ENCODE measurements around the gene EVC2.

EVC2 gene

GRCh38 chr4:5713861-5714260, 5.5 kb upstream of the EVC2 start:
- no peak for DNase-seq (ENCODE audit: low read depth)
- in situ Hi-C loops (cut with HindIII; ENCODE audit: low sequenced_read_pairs), result no loop called here
- H3K4me3 ChIP-seq (ENCODE audit: low read depth, low read length), result no peak overlapping the region
- TF ChIP-seq CTCF (IDR thresholded peaks at IDR 0.05; ENCODE audit: low read depth, low read length, missing control alignments), result no peak

GRCh38 chr4:5712931-5713330, 4.6 kb upstream of the EVC2 start:
- peak overlapping the region; percentile 56 for H3K4me3 ChIP-seq (ENCODE audit: low read depth, low read length)
- DNase-seq (ENCODE audit: low read depth), result no peak
- in situ Hi-C loops (cut with HindIII; ENCODE audit: low sequenced_read_pairs), result no loop called here
- no peak for TF ChIP-seq CTCF (IDR thresholded peaks at IDR 0.05; ENCODE audit: low read depth, low read length, missing control alignments)

GRCh38 chr4:5712517-5712916, 4.2 kb upstream of the EVC2 start:
- H3K4me3 ChIP-seq (ENCODE audit: low read depth, low read length), result peak overlapping the region; percentile 56
- TF ChIP-seq CTCF (IDR thresholded peaks at IDR 0.05; ENCODE audit: low read depth, low read length, missing control alignments), result no peak
- DNase-seq (ENCODE audit: low read depth), result peak; percentile 41
- in situ Hi-C loops (cut with HindIII; ENCODE audit: low sequenced_read_pairs), result no loop called here

GRCh38 chr4:5711479-5712184, 3.3 kb upstream of the EVC2 start:
- TF ChIP-seq CTCF (IDR thresholded peaks at IDR 0.05; ENCODE audit: low read depth, low read length, missing control alignments), result no peak
- H3K4me3 ChIP-seq (ENCODE audit: low read depth, low read length), result peak overlapping the region; percentile 56
- no peak for DNase-seq (ENCODE audit: low read depth)

GRCh38 chr4:5710961-5711478, 2.7 kb upstream of the EVC2 start, which contains the start of gene EVC:
Gene EVC, plus strand, starts transcription at chr4:5711201. Its CDS starts 180 bp downstream, at chr4:5711381.
- in situ Hi-C loops (cut with HindIII; ENCODE audit: low sequenced_read_pairs), result no loop called here
- TF ChIP-seq CTCF (IDR thresholded peaks at IDR 0.05; ENCODE audit: low read depth, low read length, missing control alignments), result no peak
- peak; percentile 23 for DNase-seq (ENCODE audit: low read depth)

More at GRCh38 chr4:5711479-5712184, 3.3 kb upstream of the EVC2 start:
- in situ Hi-C loops (cut with HindIII; ENCODE audit: low sequenced_read_pairs), result no loop called here

GRCh38 chr4:5710065-5710960, 2.0 kb upstream of the EVC2 start:
- peak overlapping the region; percentile 56 for H3K4me3 ChIP-seq (ENCODE audit: low read depth, low read length)
- peak; percentile 58 for TF ChIP-seq CTCF (IDR thresholded peaks at IDR 0.05; ENCODE audit: low read depth, low read length, missing control alignments)
- in situ Hi-C loops (cut with HindIII; ENCODE audit: low sequenced_read_pairs), result no loop called here
- DNase-seq (ENCODE audit: low read depth), result no peak

More at GRCh38 chr4:5710961-5711478, 2.7 kb upstream of the EVC2 start, which contains the start of gene EVC:
- H3K4me3 ChIP-seq (ENCODE audit: low read depth, low read length), result peak within 1 kb of the TSS; percentile 56
